GM23248 (cell line): Measurements from ENCODE around the gene CLCN7. TPM values are rescaled to one million over a fixed set of nuclear protein-coding genes. Genes with fewer than 3 reads are reported as not detected.

Experiments used
- DNase-seq: peaks from one replicate; pipeline ENCODE4 v3.0.0-alpha.2; 2015
- H2AFZ ChIP-seq: fragments of 200-600 bp; sonication (generic); 2 replicates; pipeline ENCODE4 v1.6.1; 2016; ENCODE audit warnings: antibody characterized with exemption
- H3F3A ChIP-seq: fragments of 200-600 bp; sonication (generic); 2 replicates; pipeline ENCODE4 v1.6.1; 2016; ENCODE audit warnings: mild to moderate bottlenecking, antibody characterized with exemption, mixed run types; ENCODE audit not compliant: insufficient read depth
- H3K27ac ChIP-seq: fragments of 200-600 bp; sonication (generic); 2 replicates; pipeline ENCODE4 v1.5.1; 2016; ENCODE audit warnings: mild to moderate bottlenecking
- H3K27me3 ChIP-seq: fragments of 200-600 bp; sonication (generic); replicated peaks from 2 replicates; pipeline ENCODE4 v1.6.1; 2016; ENCODE audit warnings: mild to moderate bottlenecking; ENCODE audit not compliant: insufficient read depth
- H3K36me3 ChIP-seq: fragments of 200-600 bp; sonication (generic); 2 replicates; pipeline ENCODE4 v1.6.1; 2016; ENCODE audit warnings: low read depth, mild to moderate bottlenecking
- H3K4me1 ChIP-seq: fragments of 200-600 bp; sonication (generic); 2 replicates; pipeline ENCODE4 v1.6.1; 2016; ENCODE audit warnings: mild to moderate bottlenecking; ENCODE audit not compliant: insufficient read depth
- H3K4me2 ChIP-seq: fragments of 200-600 bp; sonication (generic); one replicate; pipeline ENCODE4 v1.6.1; 2016; ENCODE audit warnings: mild to moderate bottlenecking; ENCODE audit not compliant: unreplicated experiment
- H3K4me3 ChIP-seq: fragments of 200-600 bp; sonication (generic); 2 replicates; pipeline ENCODE4 v1.5.1; 2016; ENCODE audit warnings: mild to moderate bottlenecking
- H3K79me2 ChIP-seq: fragments of 200-600 bp; sonication (generic); 2 replicates; pipeline ENCODE4 v1.6.1; 2016; ENCODE audit warnings: mild to moderate bottlenecking; ENCODE audit not compliant: insufficient read depth
- H3K9ac ChIP-seq: fragments of 200-600 bp; sonication (generic); 2 replicates; pipeline ENCODE4 v1.6.1; 2016; ENCODE audit warnings: mild to moderate bottlenecking
- H3K9me2 ChIP-seq: fragments of 200-600 bp; sonication (generic); 2 replicates; pipeline ENCODE4 v1.6.1; 2016; ENCODE audit warnings: mixed run types, mild to moderate bottlenecking, moderate library complexity; ENCODE audit not compliant: insufficient read depth
- H3K9me3 ChIP-seq: fragments of 200-600 bp; sonication (generic); one replicate; pipeline ENCODE4 v1.6.1; 2017; ENCODE audit warnings: low read depth
- H4K20me1 ChIP-seq: fragments of 200-600 bp; sonication (generic); 2 replicates; pipeline ENCODE4 v1.6.0; 2016; ENCODE audit not compliant: insufficient read depth
- EZH2 ChIP-seq: fragments of 200-600 bp; sonication (generic); IDR thresholded peaks from 2 replicates; pipeline ENCODE4 v1.6.1; 2018; ENCODE audit warnings: antibody characterized with exemption, mild to moderate bottlenecking; ENCODE audit not compliant: insufficient read depth, poor library complexity, severe bottlenecking
- EZH2phosphoT487 ChIP-seq: fragments of 200-600 bp; sonication (generic); IDR thresholded peaks from 2 replicates; pipeline ENCODE4 v1.6.1; 2018; ENCODE audit warnings: antibody characterized with exemption, moderate library complexity, mild to moderate bottlenecking, low read depth; ENCODE audit not compliant: insufficient read depth
- WGBS, 2 experiments: methylation state at CpG; one replicate each; pipeline ENCODE4 v1.1.6; 2015 to 2017; ENCODE audit warnings: low lambda C conversion rate in 2 of 2, low coverage in 1 of 2; ENCODE audit errors: missing lambda C conversion rate in 2 of 2; 5-methylcytosine and 5-hydroxymethylcytosine counted together
- in situ Hi-C: fragments of 300-500 bp; cut with MboI; formaldehyde crosslinking; loops from 2 replicates; pipeline ENCODE4 v1.15.0; 2020
- polyA plus RNA-seq: library from polyadenylated mRNA; unstranded; fragments of >200 nt; fragmentation: Nextera tagmentation; extraction: Ambion mirVana; gene quantifications from 2 replicates; pipeline ENCODE4 v1.2.1, GENCODE V29; 2016
- total RNA-seq: library from RNA; depleted of rRNA; stranded (reverse); fragments of >200 nt; shearing (Covaris generic); gene quantifications from 2 replicates; pipeline ENCODE4 v1.2.3, GENCODE V29; 2014

CLCN7 gene
- total and polyA plus RNA-seq, 2 experiments from 2014 or later: 33.6 to 39.3 TPM

- Histone ChIP-seq H3K9ac (no peak overlapping the region), H3K27ac (no peak overlapping the region), H3K79me2 (no peaks in the 10 kb centered on the region), H3F3A (no peaks in the 10 kb centered on the region), H3K9me2 (no peaks in the 10 kb centered on the region), H2AFZ (no peak overlapping the region), H3K9me3 (no peaks in the 10 kb centered on the region), H4K20me1 (no peaks in the 10 kb centered on the region), H3K27me3 (no peaks in the 10 kb centered on the region), H3K4me1 (no peaks in the 10 kb centered on the region), H3K36me3 (no peaks in the 10 kb centered on the region), H3K4me2 (no peak overlapping the region), H3K4me3 (no peak overlapping the region)
- WGBS, 2 experiments: 83 to 89% methylated on average over 12 to 14 of the region's 14 CpGs
- TF ChIP-seq EZH2phosphoT487 (no peak), EZH2 (no peak)
- in situ Hi-C loops: no loop called here
- DNase-seq: no peak
Measured at GRCh38 chr16:1458977-1459341, 15.9 kb downstream of the CLCN7 start.

- peak; percentile 56 for DNase-seq
- no peaks in the 10 kb centered on the region for H3K9me2 ChIP-seq
- H4K20me1 ChIP-seq: no peaks in the 10 kb centered on the region
- no peaks in the 10 kb centered on the region for H3K4me1 ChIP-seq
- H3K36me3 ChIP-seq: no peaks in the 10 kb centered on the region
- no peaks in the 10 kb centered on the region for H3K79me2 ChIP-seq
- H3K4me3 ChIP-seq: no peak overlapping the region
- 92 to 94% methylated on average over 26 of the region's 26 CpGs for WGBS, 2 experiments
- H3K4me2 ChIP-seq: no peak overlapping the region
- H3K9me3 ChIP-seq: no peaks in the 10 kb centered on the region
- no peaks in the 10 kb centered on the region for H3K27me3 ChIP-seq
- H3K9ac ChIP-seq: no peak overlapping the region
- H3K27ac ChIP-seq: no peak overlapping the region
- in situ Hi-C loops: no loop called here
- H3F3A ChIP-seq: no peaks in the 10 kb centered on the region
- H2AFZ ChIP-seq: no peak overlapping the region
- TF ChIP-seq EZH2: no peak
- TF ChIP-seq EZH2phosphoT487: no peak
Measured at GRCh38 chr16:1458336-1458976, 16.4 kb downstream of the CLCN7 start.

- WGBS, 2 experiments: 92 to 93% methylated on average over 29 to 42 of the region's 42 CpGs
- Histone ChIP-seq H3K9me3 (no peaks in the 10 kb centered on the region), H3K4me1 (no peaks in the 10 kb centered on the region), H3K79me2 (no peaks in the 10 kb centered on the region), H3K9ac (no peak overlapping the region), H4K20me1 (no peaks in the 10 kb centered on the region), H3K27ac (no peak overlapping the region), H3K4me2 (no peak overlapping the region), H3F3A (no peaks in the 10 kb centered on the region), H3K36me3 (no peaks in the 10 kb centered on the region), H3K4me3 (no peak overlapping the region), H3K9me2 (no peaks in the 10 kb centered on the region), H2AFZ (no peak overlapping the region), H3K27me3 (no peaks in the 10 kb centered on the region)
- in situ Hi-C loops: no loop called here
- DNase-seq: no peak
- no peak for TF ChIP-seq EZH2
- no peak for TF ChIP-seq EZH2phosphoT487
Measured at GRCh38 chr16:1457489-1458245, 17.2 kb downstream of the CLCN7 start.

GRCh38 chr16:1456951-1457350, 17.9 kb downstream of the CLCN7 start:
- TF ChIP-seq EZH2 (no peak), EZH2phosphoT487 (no peak)
- DNase-seq: no peak
- H3K9me3 ChIP-seq: no peaks in the 10 kb centered on the region
- WGBS, 2 experiments: 87 to 89% methylated on average over 15 to 16 of the region's 16 CpGs
- in situ Hi-C loops: no loop called here
- H3F3A ChIP-seq: no peaks in the 10 kb centered on the region
- H3K27ac ChIP-seq: no peak overlapping the region
- H3K9ac ChIP-seq: no peak overlapping the region
- no peaks in the 10 kb centered on the region for H3K27me3 ChIP-seq
- no peaks in the 10 kb centered on the region for H3K9me2 ChIP-seq
- no peaks in the 10 kb centered on the region for H4K20me1 ChIP-seq
- H3K4me1 ChIP-seq: no peaks in the 10 kb centered on the region
- H2AFZ ChIP-seq: no peak overlapping the region
- no peak overlapping the region for H3K4me2 ChIP-seq
- H3K79me2 ChIP-seq: no peaks in the 10 kb centered on the region
- H3K36me3 ChIP-seq: no peaks in the 10 kb centered on the region
- no peak overlapping the region for H3K4me3 ChIP-seq
